NOMO-1 treated with dmso at 0.1 percent for 144 hours (cell line): ENCODE data around the gene ANKRD13D.

ENCODE experiments used
- DNase-seq: peaks from one replicate; lab custom pipeline; 2025; ENCODE audit not compliant: unreplicated experiment; lab: John Stamatoyannopoulos, UW

Gene ANKRD13D

DNA sequence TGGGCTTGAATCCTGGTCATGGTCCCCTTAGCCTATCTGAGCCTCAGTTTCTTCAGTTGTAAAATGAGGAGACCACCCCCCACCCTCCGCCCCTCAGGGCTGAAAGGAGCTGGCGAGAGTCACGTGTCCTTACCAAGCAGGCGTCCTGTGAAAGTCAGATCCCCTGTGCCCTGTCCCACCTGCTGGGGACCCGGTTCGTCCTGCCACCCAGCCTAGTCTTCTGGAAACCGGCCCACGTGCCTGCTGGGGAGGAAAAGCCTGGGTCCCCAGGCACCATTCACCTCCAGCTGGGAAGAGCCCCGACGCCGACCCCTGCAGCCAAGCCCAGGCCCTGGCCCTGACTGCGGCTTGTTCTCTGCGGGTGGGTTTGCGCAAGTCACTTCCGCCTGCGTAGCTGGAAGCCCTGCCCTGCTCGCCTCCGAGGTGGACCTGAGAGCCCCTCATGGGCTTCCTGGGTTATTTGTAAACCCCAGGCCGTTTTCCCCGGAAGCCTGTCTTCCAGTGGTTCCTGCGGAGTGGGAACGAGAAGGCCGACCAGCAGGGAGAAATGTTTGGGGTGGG lies 13.5 kb downstream of the ANKRD13D start:
- peak; percentile 74 for DNase-seq

DNA sequence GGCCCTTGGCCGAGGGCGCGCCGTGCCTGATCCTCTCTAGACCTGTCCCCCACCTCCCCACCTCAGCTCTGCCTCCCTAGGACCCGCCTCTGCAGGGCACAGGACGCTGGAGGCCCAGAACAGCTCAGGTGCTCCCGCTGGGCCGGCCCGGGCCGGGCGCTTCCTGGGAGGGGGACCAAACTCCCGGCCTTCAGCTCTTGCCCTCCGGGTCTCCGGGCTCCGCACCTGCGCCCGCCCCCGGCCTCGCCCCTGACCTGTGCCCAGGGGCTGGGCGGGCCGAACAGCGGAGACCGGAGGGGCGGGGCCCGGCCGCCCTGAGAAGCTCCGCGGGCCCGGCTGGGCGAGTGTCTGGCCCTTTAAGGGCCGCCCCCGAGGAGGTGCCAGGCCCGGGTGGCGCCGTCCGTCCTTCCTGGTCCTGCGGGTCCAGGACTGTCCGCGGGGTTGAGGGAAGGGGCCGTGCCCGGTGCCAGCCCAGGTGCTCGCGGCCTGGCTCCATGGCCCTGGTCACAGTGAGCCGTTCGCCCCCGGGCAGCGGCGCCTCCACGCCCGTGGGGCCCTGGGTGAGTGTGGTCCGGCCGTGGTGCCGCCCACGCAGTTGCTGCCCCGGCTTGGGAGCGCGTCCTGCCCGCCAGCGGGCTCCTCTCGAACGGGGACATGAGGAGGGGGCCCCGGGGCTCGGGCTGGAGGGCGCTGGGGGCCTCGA lies 14.2 kb downstream of the ANKRD13D start, which contains the start of gene SSH3:
TSS of gene SSH3 (plus strand) at position 399 of the 703 bp plus-strand sequence. CDS start at position 495, 96 bp downstream.
- DNase-seq: peak; percentile 67

DNA sequence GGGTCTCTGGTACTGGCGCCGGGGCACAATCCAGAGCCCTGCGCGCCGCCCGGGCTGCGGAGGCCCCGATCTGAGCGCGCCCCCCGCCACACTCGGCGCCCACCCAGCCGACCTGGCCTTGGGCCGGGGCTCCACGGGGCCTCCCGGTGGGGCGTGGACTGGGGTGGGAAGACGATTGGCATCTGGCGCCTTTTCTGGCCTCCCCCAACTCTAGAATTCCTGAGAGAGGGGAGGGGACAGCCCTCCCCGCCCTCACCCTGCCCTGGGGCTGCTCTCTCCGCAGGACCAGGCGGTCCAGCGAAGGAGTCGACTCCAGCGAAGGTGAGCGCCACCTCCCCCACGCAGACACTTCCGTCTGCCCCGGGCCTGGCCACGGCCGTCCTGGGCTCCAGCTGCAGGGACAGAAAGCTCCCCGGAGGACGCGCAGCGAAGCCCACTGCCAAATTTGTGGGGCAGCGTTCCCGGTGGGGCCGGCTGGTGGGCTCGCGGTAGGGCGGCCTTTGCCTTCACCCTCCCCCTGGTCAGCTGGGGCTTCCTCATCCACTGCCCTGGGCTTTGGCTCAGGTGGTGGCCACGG lies 14.8 kb downstream of the ANKRD13D start:
- no peak for DNase-seq

DNA sequence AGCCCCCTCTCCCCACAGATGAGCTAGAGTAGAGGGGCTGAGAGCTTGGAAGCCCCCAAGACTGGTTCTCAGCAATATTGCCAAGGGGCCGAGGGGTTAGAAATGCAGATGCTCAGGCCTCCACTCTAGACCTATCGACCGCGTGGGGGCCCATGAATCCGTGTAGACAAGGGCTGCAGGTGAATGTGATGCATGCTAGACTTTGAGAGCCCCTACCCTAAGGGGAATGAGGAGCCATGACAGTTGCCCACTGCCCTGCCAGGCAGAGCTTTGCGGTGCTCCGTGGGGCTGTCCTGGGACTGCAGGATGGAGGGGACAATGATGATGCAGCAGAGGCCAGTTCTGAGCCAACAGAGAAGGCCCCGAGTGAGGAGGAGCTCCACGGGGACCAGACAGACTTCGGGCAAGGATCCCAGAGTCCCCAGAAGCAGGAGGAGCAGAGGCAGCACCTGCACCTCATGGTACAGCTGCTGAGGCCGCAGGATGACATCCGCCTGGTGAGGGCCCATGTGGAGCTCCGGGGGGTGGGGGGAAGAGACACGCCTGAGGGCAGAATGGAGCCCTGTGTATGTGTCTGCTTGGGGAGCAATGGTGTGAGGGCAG lies 15.5 kb downstream of the ANKRD13D start:
- no peak for DNase-seq

DNA sequence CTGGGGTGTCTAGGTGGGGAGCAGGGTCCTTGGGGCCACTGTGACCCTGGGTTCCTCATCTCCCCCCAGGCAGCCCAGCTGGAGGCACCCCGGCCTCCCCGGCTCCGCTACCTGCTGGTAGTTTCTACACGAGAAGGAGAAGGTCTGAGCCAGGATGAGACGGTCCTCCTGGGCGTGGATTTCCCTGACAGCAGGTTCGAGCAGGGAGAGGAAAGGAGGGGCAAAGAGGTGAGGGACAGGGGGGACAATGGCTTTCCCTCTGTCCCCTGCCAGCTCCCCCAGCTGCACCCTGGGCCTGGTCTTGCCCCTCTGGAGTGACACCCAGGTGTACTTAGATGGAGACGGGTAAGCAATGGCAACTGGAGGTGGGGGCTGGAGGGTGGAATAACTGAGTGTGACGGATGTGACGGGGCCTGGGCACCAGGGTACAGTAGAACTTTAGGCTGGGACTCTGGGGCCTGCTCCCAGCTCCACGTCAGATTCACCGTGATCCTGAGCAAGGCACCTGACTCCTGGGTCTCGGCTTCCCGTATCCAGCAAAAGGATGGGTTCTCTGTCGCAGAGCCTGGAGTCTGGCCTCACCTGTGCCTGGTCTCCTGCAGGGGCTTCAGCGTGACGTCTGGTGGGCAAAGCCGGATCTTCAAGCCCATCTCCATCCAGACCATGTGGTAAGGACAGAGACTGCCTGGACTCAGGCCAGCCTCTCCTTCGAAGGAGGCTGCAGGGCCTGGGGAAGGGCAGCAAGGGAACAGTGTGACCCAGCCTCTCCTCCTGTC lies 17.9 kb downstream of the ANKRD13D start:
- no peak for DNase-seq

DNA sequence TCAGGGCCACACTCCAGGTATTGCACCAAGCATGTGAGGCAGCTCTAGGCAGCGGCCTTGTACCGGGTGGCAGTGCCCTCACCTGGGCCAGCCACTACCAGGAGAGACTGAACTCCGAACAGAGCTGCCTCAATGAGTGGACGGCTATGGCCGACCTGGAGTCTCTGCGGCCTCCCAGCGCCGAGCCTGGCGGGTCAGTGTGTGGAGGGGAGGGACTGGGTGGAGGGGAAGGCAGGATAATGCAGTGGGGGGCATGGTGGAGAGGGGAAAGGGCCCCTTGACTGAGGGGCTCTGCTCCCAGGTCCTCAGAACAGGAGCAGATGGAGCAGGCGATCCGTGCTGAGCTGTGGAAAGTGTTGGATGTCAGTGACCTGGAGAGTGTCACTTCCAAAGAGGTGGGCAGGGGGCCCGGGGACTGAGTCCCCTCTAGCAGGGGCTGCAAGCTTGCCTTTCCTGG lies 18.5 kb downstream of the ANKRD13D start:
- DNase-seq: no peak

DNA sequence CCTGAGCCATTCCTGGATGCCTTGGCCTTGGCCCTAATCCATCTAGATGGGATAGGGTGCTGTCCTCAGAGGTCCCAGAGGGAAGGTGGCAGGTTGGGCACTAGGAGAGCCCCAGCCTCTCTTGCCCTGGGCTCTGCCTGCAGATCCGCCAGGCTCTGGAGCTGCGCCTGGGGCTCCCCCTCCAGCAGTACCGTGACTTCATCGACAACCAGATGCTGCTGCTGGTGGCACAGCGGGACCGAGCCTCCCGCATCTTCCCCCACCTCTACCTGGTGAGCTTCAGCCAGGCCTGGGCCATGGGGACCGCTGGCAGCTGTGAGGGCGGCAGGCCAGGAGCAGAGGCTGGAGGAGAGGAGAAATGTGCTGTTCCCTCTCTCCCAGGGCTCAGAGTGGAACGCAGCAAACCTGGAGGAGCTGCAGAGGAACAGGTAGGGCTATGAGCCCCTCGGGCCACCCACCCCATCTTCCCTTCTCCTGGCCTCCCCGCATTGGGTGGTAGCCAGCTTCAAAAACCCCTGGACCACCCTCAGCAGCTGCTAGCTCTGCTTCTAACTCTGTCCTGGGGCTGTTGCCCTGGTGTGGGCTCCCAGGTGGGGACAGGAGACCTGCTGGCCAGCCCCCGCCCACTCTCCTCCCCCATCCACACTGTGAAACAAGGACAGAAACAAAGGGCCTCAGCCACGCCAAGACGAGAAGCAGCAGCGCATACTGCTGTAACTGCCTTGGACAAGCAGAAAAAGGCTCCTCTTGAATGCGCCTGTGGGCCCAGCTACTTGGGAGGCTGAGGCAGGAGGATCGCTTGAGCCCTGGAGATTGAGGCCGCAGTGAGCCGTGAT lies 19.1 kb downstream of the ANKRD13D start:
- no peak for DNase-seq

DNA sequence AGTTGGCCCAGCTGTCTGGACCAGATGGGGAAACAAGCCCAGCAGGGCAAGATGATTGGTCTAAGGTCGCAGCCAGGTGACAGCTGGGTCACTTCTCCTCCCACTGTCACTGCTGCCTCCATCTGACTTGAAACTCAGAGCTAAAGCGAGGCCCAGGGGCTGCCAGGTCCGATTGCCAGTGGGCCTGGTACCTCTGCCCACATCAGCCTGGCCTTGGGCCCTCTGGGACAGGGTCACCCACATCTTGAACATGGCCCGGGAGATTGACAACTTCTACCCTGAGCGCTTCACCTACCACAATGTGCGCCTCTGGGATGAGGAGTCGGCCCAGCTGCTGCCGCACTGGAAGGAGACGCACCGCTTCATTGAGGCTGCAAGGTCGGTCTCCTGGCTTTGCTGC lies 20.1 kb downstream of the ANKRD13D start:
- DNase-seq: no peak

DNA sequence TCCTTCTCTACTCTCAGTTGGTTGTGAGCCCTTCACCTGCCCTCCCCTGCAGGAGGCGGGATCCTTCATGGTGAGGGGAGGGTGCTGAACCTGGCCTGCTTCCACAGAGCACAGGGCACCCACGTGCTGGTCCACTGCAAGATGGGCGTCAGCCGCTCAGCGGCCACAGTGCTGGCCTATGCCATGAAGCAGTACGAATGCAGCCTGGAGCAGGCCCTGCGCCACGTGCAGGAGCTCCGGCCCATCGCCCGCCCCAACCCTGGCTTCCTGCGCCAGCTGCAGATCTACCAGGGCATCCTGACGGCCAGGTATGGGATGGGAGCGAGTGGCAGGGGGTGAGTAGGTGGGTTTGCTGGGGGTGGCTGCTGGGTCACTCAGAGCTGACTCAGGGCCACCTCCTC lies 20.6 kb downstream of the ANKRD13D start:
- no peak for DNase-seq

DNA sequence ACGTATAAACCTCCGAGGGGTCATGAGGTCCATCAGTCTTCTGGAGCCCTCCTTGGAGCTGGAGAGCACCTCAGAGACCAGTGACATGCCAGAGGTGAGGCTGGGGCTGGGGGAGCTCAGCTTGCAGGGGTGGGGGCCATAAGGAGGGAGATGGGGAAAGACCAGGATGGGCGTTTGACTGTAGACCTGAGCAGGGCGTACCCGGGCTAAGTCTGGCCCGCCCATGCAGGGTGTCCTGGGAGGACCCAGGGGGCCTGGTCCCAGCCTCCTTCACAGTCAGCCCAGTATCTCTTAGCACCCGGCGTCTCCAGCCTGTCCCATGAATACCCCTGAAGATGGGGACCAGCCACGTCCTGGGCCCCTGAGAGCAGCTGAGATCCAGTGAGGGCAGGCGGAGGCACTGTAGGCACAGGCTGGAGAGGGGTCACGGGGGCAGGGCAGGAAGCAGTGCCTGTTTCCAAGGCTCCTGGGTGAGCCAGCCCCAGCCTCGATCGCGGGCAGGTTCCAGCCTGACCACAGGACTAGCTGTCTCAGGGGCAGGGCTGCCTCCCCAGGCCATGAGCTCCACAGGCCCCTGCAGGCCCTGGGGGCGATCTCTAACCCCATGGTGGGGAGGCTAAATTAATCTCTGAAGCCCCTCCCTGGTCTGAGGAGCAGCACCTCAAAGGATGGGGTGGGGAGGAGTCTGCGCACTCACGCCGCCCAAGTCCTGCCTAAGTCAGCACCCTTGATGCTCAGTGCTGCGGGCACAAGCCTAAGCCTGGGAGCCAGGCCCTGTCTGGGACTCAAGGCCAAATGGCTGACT lies 21.3 kb downstream of the ANKRD13D start:
- no peak for DNase-seq

DNA sequence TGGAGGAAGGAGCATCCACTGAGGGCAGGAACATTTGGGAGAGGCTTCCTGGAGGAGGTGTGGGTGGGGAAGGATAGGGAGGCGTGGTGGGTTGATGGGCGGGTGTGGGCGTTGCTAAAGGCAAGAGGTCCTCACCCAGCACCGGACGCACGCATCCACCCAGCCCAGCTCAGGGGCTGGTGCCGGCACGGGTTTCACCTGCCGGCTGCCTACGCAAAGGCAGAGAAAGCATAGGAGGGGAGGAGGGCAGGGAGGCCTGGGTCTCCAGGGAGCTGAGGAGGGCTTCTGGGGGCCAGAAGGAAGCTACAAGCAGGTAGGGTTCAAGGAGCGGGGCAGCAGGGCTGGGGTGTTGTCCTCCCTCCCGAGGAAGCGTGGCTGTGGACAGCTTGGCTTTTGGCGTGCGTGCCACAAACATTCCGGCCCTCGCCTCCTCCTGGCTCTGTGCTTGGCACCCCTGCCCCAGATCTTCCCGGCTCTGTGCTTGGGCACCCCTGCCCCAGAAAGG lies 22.0 kb downstream of the ANKRD13D start:
- no peak for DNase-seq

DNA sequence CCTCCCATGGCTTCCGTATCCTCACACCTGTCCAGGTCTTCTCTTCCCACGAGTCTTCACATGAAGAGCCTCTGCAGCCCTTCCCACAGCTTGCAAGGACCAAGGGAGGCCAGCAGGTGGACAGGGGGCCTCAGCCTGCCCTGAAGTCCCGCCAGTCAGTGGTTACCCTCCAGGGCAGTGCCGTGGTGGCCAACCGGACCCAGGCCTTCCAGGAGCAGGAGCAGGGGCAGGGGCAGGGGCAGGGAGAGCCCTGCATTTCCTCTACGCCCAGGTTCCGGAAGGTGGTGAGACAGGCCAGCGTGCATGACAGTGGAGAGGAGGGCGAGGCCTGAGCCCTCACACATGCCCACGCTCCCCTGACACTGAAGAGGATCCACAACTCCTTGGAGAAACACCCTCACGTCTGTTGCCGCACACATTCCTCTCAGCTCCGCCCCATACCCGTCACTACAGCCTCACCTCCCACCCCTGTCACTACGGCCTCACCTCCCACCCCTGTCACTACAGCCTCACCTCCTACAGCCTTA lies 22.5 kb downstream of the ANKRD13D start:
- DNase-seq: no peak

DNA sequence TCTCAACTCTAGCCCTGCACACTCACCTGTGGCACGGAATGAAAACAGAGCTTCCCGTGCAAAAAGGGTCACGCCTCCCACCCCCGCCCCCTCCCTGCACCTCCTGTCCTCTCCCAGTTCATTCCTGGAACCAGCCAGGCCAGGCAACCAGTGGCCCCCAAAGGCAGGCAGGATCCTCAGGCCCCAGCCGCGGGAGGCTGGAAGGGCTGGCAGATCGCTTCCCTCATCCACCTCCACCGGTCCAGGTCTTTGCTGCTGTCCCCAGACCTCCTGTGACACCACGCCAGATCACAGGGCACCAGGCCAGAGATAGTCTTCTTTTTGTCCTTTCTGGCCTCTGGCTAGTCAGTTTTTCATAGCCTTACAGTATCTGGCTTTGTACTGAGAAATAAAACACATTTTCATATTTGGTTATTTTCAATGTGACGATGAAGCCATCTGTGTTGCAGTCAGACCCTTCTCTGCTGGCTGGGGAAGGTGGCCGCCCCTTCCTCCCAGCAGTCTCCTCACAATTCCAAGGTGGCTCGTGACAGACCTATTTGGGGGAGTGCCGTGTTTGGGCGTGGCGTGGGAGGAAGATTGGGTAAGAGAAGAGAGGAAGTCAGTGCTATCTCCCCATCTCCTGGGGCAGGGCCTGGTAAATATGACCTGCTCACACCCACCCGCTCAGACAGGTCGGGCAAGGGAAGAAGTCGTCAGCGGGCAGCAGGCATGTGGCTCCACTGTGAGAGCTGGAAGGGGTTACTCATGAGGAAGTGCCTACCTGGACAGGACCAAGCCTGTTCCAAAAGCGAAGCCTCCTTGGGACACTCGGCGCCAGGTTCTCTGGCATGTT lies 23.3 kb downstream of the ANKRD13D start:
- peak; percentile 57 for DNase-seq

DNA sequence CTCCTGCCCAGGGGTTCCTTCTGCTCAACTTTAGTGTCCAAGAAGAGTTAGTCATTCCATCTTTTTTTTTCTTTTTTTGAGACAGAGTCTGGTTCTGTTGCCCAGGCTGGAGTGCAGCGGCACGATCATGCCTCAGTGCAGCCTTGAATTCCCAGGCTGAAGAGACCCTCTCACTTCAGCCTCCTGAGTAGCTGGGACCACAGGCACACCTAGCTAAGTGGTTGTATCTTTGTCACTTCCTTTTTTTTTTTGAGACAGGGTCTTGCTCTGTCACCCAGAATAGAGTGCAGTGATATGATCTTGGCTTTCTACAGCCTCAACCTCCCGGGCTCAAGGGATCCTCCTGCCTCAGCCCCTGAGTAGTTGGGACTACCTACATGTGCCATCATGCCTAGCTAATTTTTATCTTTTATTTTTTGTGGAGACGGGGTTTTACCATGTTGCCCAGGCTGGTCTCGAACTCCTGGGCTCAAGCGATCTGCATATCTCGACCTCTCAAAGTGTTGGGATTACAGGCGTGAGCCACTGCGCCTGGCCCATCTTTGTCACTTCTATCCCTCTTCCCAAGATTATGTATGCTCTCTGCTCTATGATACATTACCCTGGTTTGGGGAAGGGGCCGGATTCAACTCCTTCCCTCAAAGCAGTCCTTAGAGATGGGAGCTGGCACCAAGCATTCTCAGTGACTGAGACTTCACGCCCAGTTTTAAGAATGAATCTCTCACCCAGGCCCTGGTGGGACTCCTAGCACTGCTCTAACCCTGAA lies 24.2 kb downstream of the ANKRD13D start:
- DNase-seq: no peak

DNA sequence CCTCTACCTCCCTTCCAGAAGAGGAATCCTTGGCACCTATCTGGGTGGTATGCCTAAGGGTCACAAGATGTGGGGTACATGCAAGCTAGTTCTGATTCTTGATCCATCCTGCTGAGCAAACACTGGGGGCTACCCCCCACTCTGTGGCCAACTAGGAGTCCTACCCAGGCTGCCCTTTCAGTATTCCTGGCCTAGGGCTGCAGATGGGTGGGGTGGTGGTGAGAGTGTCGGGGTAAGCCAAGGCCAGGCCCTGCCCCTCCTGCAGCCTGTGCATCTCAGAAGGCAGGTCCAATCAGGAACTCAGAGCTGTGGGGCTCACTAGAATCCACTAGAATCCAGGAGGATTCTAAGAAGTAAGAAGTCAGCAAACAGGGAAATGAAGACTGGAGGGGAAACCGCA lies 25.1 kb downstream of the ANKRD13D start:
- no peak for DNase-seq

DNA sequence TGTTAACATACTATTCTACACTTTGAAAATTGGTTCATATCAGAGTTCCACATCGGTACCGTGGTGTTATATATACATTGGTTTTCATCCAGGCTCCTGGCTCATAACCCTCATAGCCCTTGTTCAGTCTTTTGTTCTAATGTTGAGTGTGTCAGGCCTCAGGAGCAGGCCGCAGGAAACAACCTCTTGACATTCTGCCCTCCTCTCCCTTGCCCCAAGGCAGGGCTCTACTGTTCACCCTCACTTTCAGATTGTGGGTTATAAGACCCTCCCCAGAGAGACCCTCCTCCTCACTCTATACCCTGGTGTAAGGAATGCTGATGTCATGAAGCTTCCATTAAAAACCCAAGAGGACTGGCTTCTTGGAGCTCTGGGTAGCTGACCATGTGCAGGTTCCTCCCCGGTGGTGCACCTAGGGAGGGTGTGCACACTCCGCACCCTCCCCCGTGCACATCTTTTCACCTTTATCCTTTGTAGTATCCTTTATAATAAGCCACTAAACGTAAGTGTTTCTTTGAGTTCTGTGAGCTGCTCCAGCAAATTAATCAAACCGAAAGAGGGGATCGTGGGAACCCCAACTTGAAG lies 26.3 kb downstream of the ANKRD13D start:
- DNase-seq: no peak

DNA sequence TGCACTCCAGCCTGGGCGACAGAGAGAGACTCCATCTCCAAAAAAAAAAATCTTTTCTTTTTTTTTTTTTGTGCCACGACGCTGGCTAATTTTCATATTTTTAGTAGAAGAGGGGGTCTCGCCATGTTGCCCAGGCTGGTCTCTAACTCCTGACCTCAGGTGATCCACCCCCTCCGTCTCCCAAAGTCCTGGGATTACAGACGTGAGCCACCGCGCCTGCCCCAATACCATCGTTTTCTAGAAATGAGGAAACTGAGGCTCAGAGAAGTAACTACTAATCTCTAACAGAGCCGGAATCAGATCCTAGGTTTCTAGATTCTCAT lies 27.7 kb downstream of the ANKRD13D start:
- DNase-seq: no peak
